22Rv1 (cell line): ENCODE data around the gene WAPL.

Experiments used
- CTCF ChIP-seq: fragments of 450-650 bp; IDR thresholded peaks from 2 replicates; pipeline ENCODE4 v1.5.1; 2017; ENCODE audit warnings: mild to moderate bottlenecking
- ZFX ChIP-seq: fragments of 450-650 bp; IDR thresholded peaks from 2 replicates; pipeline ENCODE4 v1.6.1; 2017; ENCODE audit warnings: antibody characterized with exemption, borderline replicate concordance

- no peak for TF ChIP-seq CTCF
- no peak for TF ChIP-seq ZFX
Observed at GRCh38 chr10:86387178-86387794, 134.3 kb downstream of the WAPL start.
